GM23248 (cell line): ENCODE data around the gene PRXL2B. TPM values are rescaled to one million over a fixed set of nuclear protein-coding genes. Genes with fewer than 3 reads are reported as not detected.

Source experiments
- DNase-seq: peaks from one replicate; pipeline ENCODE4 v3.0.0-alpha.2; 2015
- H2AFZ ChIP-seq: fragments of 200-600 bp; sonication (generic); 2 replicates; pipeline ENCODE4 v1.6.1; 2016; ENCODE audit warnings: antibody characterized with exemption
- H3F3A ChIP-seq: fragments of 200-600 bp; sonication (generic); 2 replicates; pipeline ENCODE4 v1.6.1; 2016; ENCODE audit warnings: mild to moderate bottlenecking, antibody characterized with exemption, mixed run types; ENCODE audit not compliant: insufficient read depth
- H3K27ac ChIP-seq: fragments of 200-600 bp; sonication (generic); 2 replicates; pipeline ENCODE4 v1.5.1; 2016; ENCODE audit warnings: mild to moderate bottlenecking
- H3K27me3 ChIP-seq: fragments of 200-600 bp; sonication (generic); replicated peaks from 2 replicates; pipeline ENCODE4 v1.6.1; 2016; ENCODE audit warnings: mild to moderate bottlenecking; ENCODE audit not compliant: insufficient read depth
- H3K36me3 ChIP-seq: fragments of 200-600 bp; sonication (generic); 2 replicates; pipeline ENCODE4 v1.6.1; 2016; ENCODE audit warnings: low read depth, mild to moderate bottlenecking
- H3K4me1 ChIP-seq: fragments of 200-600 bp; sonication (generic); 2 replicates; pipeline ENCODE4 v1.6.1; 2016; ENCODE audit warnings: mild to moderate bottlenecking; ENCODE audit not compliant: insufficient read depth
- H3K4me2 ChIP-seq: fragments of 200-600 bp; sonication (generic); one replicate; pipeline ENCODE4 v1.6.1; 2016; ENCODE audit warnings: mild to moderate bottlenecking; ENCODE audit not compliant: unreplicated experiment
- H3K4me3 ChIP-seq: fragments of 200-600 bp; sonication (generic); 2 replicates; pipeline ENCODE4 v1.5.1; 2016; ENCODE audit warnings: mild to moderate bottlenecking
- H3K79me2 ChIP-seq: fragments of 200-600 bp; sonication (generic); 2 replicates; pipeline ENCODE4 v1.6.1; 2016; ENCODE audit warnings: mild to moderate bottlenecking; ENCODE audit not compliant: insufficient read depth
- H3K9ac ChIP-seq: fragments of 200-600 bp; sonication (generic); 2 replicates; pipeline ENCODE4 v1.6.1; 2016; ENCODE audit warnings: mild to moderate bottlenecking
- H3K9me2 ChIP-seq: fragments of 200-600 bp; sonication (generic); 2 replicates; pipeline ENCODE4 v1.6.1; 2016; ENCODE audit warnings: mixed run types, mild to moderate bottlenecking, moderate library complexity; ENCODE audit not compliant: insufficient read depth
- H3K9me3 ChIP-seq: fragments of 200-600 bp; sonication (generic); one replicate; pipeline ENCODE4 v1.6.1; 2017; ENCODE audit warnings: low read depth
- H4K20me1 ChIP-seq: fragments of 200-600 bp; sonication (generic); 2 replicates; pipeline ENCODE4 v1.6.0; 2016; ENCODE audit not compliant: insufficient read depth
- EZH2 ChIP-seq: fragments of 200-600 bp; sonication (generic); IDR thresholded peaks from 2 replicates; pipeline ENCODE4 v1.6.1; 2018; ENCODE audit warnings: antibody characterized with exemption, mild to moderate bottlenecking; ENCODE audit not compliant: insufficient read depth, poor library complexity, severe bottlenecking
- EZH2phosphoT487 ChIP-seq: fragments of 200-600 bp; sonication (generic); IDR thresholded peaks from 2 replicates; pipeline ENCODE4 v1.6.1; 2018; ENCODE audit warnings: antibody characterized with exemption, moderate library complexity, mild to moderate bottlenecking, low read depth; ENCODE audit not compliant: insufficient read depth
- WGBS, 2 experiments: methylation state at CpG; one replicate each; pipeline ENCODE4 v1.1.6; 2015 to 2017; ENCODE audit warnings: low lambda C conversion rate in 2 of 2, low coverage in 1 of 2; ENCODE audit errors: missing lambda C conversion rate in 2 of 2; 5-methylcytosine and 5-hydroxymethylcytosine counted together
- in situ Hi-C: fragments of 300-500 bp; cut with MboI; formaldehyde crosslinking; loops from 2 replicates; pipeline ENCODE4 v1.15.0; 2020
- polyA plus RNA-seq: library from polyadenylated mRNA; unstranded; fragments of >200 nt; fragmentation: Nextera tagmentation; extraction: Ambion mirVana; gene quantifications from 2 replicates; pipeline ENCODE4 v1.2.1, GENCODE V29; 2016
- total RNA-seq: library from RNA; depleted of rRNA; stranded (reverse); fragments of >200 nt; shearing (Covaris generic); gene quantifications from 2 replicates; pipeline ENCODE4 v1.2.3, GENCODE V29; 2014

Gene PRXL2B
- total and polyA plus RNA-seq, 2 experiments from 2014 or later: 11.3 to 13.5 TPM

DNA sequence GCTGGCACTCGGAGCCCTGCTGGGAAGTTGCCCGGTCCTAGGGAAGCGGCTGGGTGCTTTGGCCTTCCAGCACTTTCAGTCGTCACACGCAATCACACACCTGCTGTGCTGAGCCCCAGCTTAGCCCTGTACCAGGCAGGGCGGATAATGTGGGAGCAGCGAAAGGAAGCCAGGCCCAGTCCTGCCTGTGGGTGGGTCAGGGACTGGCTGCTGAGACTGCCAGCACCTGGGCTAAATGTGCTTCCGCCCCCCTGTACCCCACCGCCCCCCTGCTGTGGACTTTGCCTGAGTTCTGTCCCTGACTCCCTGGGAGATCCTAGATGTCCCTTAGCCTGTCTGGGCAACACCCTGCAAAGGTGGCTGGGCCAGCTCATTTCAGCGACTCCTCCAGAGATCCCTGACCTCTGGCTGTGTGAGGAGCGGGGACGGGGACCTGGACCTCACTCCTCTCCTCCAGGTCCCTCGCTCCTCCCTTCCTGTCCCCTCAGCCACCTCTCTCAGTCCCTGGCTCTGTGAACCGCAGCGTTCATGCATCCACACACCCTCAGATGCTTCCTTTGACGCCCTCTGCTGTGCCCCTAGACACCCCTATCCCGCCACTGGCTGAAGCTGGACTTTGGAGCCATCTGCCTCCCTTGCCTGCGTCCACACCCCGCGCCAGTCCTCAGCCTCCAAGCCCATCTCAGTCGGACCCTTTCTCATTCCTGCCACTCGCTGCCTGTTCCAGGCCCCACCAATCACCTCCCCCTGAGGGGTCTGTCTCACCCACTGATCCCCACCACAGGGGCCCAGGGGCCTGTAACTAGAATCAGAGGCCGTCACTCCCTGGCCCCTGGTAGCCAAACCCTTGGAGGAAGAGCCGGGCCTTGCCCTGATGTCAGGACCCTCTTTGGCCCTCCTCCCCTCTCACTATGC lies 44.8 kb downstream of the PRXL2B start:
- no peak for TF ChIP-seq EZH2phosphoT487
- TF ChIP-seq EZH2: no peak
- H3K4me1 ChIP-seq: no peaks in the 10 kb centered on the region
- no peak for DNase-seq
- H3K36me3 ChIP-seq: no peaks in the 10 kb centered on the region
- in situ Hi-C loops: no loop called here
- WGBS, 2 experiments: 51 to 52% methylated on average over 22 to 24 of the region's 24 CpGs
- no peaks in the 10 kb centered on the region for H3K9me3 ChIP-seq
- no peak overlapping the region for H3K4me2 ChIP-seq
- no peaks in the 10 kb centered on the region for H3K9me2 ChIP-seq
- no peaks in the 10 kb centered on the region for H3K79me2 ChIP-seq
- no peak overlapping the region for H3K4me3 ChIP-seq
- no peaks in the 10 kb centered on the region for H3F3A ChIP-seq
- no peak overlapping the region for H3K27ac ChIP-seq
- H2AFZ ChIP-seq: no peak overlapping the region
- H3K9ac ChIP-seq: no peak overlapping the region
- H4K20me1 ChIP-seq: no peaks in the 10 kb centered on the region
- H3K27me3 ChIP-seq: peaks cover 20% of the 10 kb centered on the region

DNA sequence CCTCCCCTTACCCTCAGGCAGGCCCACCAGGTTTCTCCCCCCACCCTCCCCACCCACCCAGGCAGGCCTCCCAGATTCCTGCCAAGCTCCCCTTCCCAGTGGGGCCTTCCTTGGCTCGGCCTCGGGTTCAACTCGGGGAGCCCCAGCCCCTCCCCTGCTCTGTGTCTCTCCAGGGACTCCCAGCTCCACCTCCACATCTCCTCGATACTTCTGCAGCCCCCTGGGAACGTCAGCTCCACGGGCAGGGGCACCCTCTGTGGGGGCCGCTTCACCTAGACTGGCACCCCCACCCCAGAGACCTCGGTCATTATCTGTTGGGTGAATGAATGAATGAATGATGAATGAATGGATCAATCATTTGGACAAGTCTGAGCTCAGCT lies 45.5 kb downstream of the PRXL2B start:
- no peak for DNase-seq
- WGBS, 2 experiments: 10 to 15% methylated on average over 7 to 8 of the region's 8 CpGs
- in situ Hi-C loops: no loop called here
- Histone ChIP-seq H3K36me3 (no peaks in the 10 kb centered on the region), H3K4me3 (no peak overlapping the region), H3K27me3 (peaks cover 15% of the 10 kb centered on the region), H2AFZ (no peak overlapping the region), H3K79me2 (no peaks in the 10 kb centered on the region), H3K9me3 (no peaks in the 10 kb centered on the region), H3K9ac (no peak overlapping the region), H3F3A (no peaks in the 10 kb centered on the region), H4K20me1 (no peaks in the 10 kb centered on the region), H3K4me1 (no peaks in the 10 kb centered on the region), H3K4me2 (no peak overlapping the region), H3K27ac (no peak overlapping the region), H3K9me2 (no peaks in the 10 kb centered on the region)
- TF ChIP-seq EZH2 (no peak), EZH2phosphoT487 (no peak)

DNA sequence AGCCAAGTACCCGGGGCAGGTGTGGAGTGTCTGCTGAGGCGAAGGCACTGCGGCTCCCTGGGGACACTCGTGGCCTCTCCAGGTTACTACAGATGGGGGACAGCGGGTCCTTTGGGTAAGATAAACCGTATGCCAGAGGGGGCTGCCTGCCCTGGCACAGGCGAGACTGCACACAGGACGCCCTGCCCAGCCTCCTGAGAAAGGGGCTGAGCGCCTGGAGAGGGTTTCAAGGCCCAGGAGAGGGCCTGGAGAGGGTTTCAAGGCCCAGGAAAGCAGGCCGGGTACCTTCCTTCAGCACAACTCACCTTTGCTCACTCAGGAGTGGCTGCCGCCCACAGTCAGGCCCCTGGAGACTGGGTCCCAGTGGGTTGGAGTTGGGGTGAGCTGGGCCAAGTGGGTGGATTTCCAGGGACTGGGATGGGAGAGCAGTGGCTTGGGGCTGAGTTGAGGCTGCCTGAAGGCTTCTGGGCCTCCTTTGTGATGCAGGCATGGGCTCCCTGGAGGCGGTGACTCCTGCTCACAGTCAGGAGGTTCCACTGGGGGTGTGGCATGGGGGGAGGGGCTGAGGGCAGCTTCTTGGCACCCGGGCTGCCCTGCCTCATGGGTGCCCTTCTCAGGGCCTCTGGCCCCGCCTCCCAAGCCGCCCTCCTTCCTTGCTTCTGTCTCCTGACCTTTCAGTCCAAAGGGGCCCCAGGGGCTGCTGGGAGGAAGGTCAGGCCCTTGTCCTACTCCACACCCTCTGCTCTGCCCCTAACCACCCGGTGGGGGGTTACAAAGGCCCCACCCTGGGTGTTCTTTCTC lies 46.2 kb downstream of the PRXL2B start, which contains the start of gene MMEL1:
TSS of gene MMEL1 (minus strand) at position 456 of the 801 bp plus-strand sequence. CDS start 3,532 bp downstream, outside the sequence.
- H3K9ac ChIP-seq: no peak within 1 kb of the TSS
- WGBS, 2 experiments: 40 to 49% methylated on average over 15 of the region's 16 CpGs
- H3K9me3 ChIP-seq: no peaks in the 10 kb centered on the region
- no peak within 1 kb of the TSS for H3K4me3 ChIP-seq
- no peaks in the 10 kb centered on the region for H3K36me3 ChIP-seq
- no peak for DNase-seq
- no peak within 1 kb of the TSS for H2AFZ ChIP-seq
- in situ Hi-C loops: no loop called here
- TF ChIP-seq EZH2 (no peak), EZH2phosphoT487 (no peak)
- H3K27me3 ChIP-seq: peaks cover 9% of the 10 kb centered on the region
- H3K79me2 ChIP-seq: no peaks in the 10 kb centered on the region
- H3K4me2 ChIP-seq: no peak within 1 kb of the TSS
- no peaks in the 10 kb centered on the region for H3F3A ChIP-seq
- H3K27ac ChIP-seq: no peak within 1 kb of the TSS
- H3K4me1 ChIP-seq: no peaks in the 10 kb centered on the region
- H4K20me1 ChIP-seq: no peaks in the 10 kb centered on the region
- H3K9me2 ChIP-seq: no peaks in the 10 kb centered on the region

DNA sequence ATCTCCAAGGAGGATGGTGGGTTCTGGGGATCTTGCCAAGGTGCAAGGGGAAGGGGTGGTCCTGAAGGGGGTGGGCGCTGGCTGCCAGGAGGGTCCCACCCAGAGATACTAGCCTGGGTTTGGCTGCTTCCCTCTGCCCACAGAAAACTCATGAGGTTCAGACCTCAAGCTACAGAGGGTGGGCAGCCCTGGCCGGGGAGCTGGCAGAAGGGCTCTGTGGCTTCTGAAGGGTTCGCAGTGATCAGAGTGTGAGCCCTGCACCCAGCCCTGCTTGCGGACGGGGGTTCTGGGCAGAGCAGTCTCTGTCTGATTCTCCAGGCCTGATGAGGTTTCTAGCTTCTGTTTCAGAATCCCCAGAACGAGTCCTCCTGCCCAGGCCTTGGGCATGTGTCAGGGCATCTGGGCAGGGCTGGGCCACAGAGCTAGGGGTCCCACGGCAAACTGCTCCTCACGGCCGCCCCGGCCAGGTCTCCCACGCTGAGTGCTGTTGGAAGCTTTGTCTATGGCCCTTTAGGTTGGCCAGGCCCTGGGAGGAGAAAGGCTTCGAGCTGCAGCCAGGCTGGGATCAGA lies 46.9 kb downstream of the PRXL2B start:
- H3K4me2 ChIP-seq: no peak overlapping the region
- H3K79me2 ChIP-seq: no peaks in the 10 kb centered on the region
- H3K4me1 ChIP-seq: no peaks in the 10 kb centered on the region
- WGBS, 2 experiments: 13 to 14% methylated on average over 12 of the region's 12 CpGs
- no peak overlapping the region for H2AFZ ChIP-seq
- no peaks in the 10 kb centered on the region for H3F3A ChIP-seq
- DNase-seq: no peak
- no peaks in the 10 kb centered on the region for H3K36me3 ChIP-seq
- in situ Hi-C loops: no loop called here
- H3K9me2 ChIP-seq: no peaks in the 10 kb centered on the region
- H3K27me3 ChIP-seq: 0 out of 2 replicates have a peak, but pooled peaks cover 6% of the 10 kb centered on the region
- H4K20me1 ChIP-seq: no peaks in the 10 kb centered on the region
- no peak overlapping the region for H3K4me3 ChIP-seq
- TF ChIP-seq EZH2: no peak
- no peak overlapping the region for H3K9ac ChIP-seq
- no peaks in the 10 kb centered on the region for H3K9me3 ChIP-seq
- no peak overlapping the region for H3K27ac ChIP-seq
